DND-41 (cell line): ENCODE results near the gene ZDHHC12.
"Not testable (repeated sequence)": the region's sequence is repeated elsewhere in the genome, so short reads cannot be mapped to it uniquely, and the experiment has no call there.

ENCODE experiments used
- CTCF ChIP-seq: IDR thresholded peaks from 2 replicates; pipeline ENCODE4 v1.5.1; 2012; ENCODE audit warnings: borderline replicate concordance, low read length, moderate library complexity, mild to moderate bottlenecking; ENCODE audit not compliant: poor library complexity, severe bottlenecking; ENCODE audit errors: extremely low read depth
- EZH2 ChIP-seq: IDR thresholded peaks from 3 replicates; pipeline ENCODE4 v1.6.1; 2012; ENCODE audit warnings: borderline replicate concordance, low read depth, mild to moderate bottlenecking, moderate library complexity, low read length, inconsistent platforms; ENCODE audit not compliant: severe bottlenecking

GRCh38 chr9:128693738-128694137, 30.2 kb downstream of the ZDHHC12 start:
- not testable (repeated sequence) for TF ChIP-seq EZH2, CTCF
